Breast epithelium (tissue), 4 donors: ENCODE results near the gene COPZ2. TPM values are rescaled to one million over a fixed set of nuclear protein-coding genes. Genes with fewer than 3 reads are reported as not detected.
A peak's percentile ranks its signal among the peaks of the same experiment; 100 is the strongest.

Experiments
- DNase-seq, 2 donors: peaks; one replicate each; pipeline ENCODE4 v3.0.0-alpha.2; 2019; ENCODE audit warnings: low spot score in 2 of 2
- H3K27ac ChIP-seq, 2 donors: fragments of 200-600 bp; sonication (generic) in 1 of 2; one replicate each; pipeline ENCODE4 v1.5.1; 2016 to 2019; ENCODE audit warnings: mild to moderate bottlenecking in 1 of 2
- H3K27me3 ChIP-seq, 2 donors: fragments of 200-600 bp; sonication (generic) in 1 of 2; one replicate each; pipeline versions ENCODE4 v1.5.1 to v1.6.0; 2017 to 2019; ENCODE audit warnings: control low read depth in 1 of 2, mild to moderate bottlenecking in 1 of 2
- H3K36me3 ChIP-seq: fragments of 200-600 bp; one replicate; pipeline ENCODE4 v1.5.1; 2019
- H3K4me1 ChIP-seq, 2 donors: fragments of 200-600 bp; sonication (generic); one replicate each; pipeline ENCODE4 v1.5.1; 2016 to 2019; ENCODE audit warnings: control low read depth in 1 of 2
- H3K4me3 ChIP-seq, 3 donors: fragments of 200-600 bp; sonication (generic); 1 replicate in 2 of 3; 2 replicates in 1 of 3; pipeline ENCODE4 v1.5.1; 2016 to 2019; ENCODE audit warnings: mild to moderate bottlenecking in 3 of 3, moderate library complexity in 2 of 3
- H3K9me3 ChIP-seq, 2 donors: fragments of 200-600 bp; sonication (generic) in 1 of 2; one replicate each; pipeline ENCODE4 v1.5.1; 2016 to 2019; ENCODE audit warnings: control low read depth in 1 of 2
- CTCF ChIP-seq, 3 donors: fragments of 450-650 bp; IDR thresholded peaks; one replicate each; pipeline ENCODE4 v1.5.1; 2016 to 2017; ENCODE audit warnings: antibody characterized with exemption in 3 of 3, mild to moderate bottlenecking in 3 of 3, moderate library complexity in 3 of 3
- POLR2A ChIP-seq: fragments of 450-650 bp; IDR thresholded peaks from one replicate; pipeline ENCODE4 v1.6.1; 2016; ENCODE audit warnings: antibody characterized with exemption, mild to moderate bottlenecking, moderate library complexity
- POLR2AphosphoS5 ChIP-seq, 3 donors: sonication (generic); formaldehyde crosslinking; IDR thresholded peaks; one replicate each; pipeline ENCODE4 v1.6.1; 2017; ENCODE audit warnings: antibody characterized with exemption in 3 of 3
- intact Hi-C: fragments of 100-400 bp; cut with DNase I; formaldehyde crosslinking; loops from one replicate; pipeline ENCODE4 v1.15.1; 2023; ENCODE audit warnings: low total_unique reads
- total RNA-seq, 3 donors: library from RNA; depleted of rRNA; stranded (reverse); fragments of >200 nt; gene quantifications; one replicate each; pipeline ENCODE4 v1.1.0, GENCODE V29; 2016

Gene COPZ2
- total RNA-seq, 3 donors from 2014 or later: 16.4 to 97.9 (median 23.3) TPM

GRCh38 chr17:48055531-48056245 lies 18.1 kb upstream of the COPZ2 start:
- no peaks in the 10 kb centered on the region for H3K27me3 ChIP-seq
- peaks cover 7% of the 10 kb centered on the region for H3K36me3 ChIP-seq
- peak overlapping the region; percentile 92 to 96 for H3K27ac ChIP-seq
- peaks cover 37 to 40% of the 10 kb centered on the region in 2 donors for H3K4me1 ChIP-seq
- peak overlapping the region in 1 of 3 donors; percentile 71 for H3K4me3 ChIP-seq
- H3K9me3 ChIP-seq: no peaks in the 10 kb centered on the region
- intact Hi-C loops: no loop called here
- no peak for DNase-seq
- TF ChIP-seq POLR2A (no peak), POLR2AphosphoS5 (IDR thresholded peaks at IDR 0.05) (no peak), CTCF (IDR thresholded peaks at IDR 0.05) (no peak)

GRCh38 chr17:48054238-48055185 lies 16.9 kb upstream of the COPZ2 start:
- DNase-seq: peak; percentile 69 to 83
- Histone ChIP-seq H3K36me3 (peaks cover 7% of the 10 kb centered on the region), H3K9me3 (no peaks in the 10 kb centered on the region), H3K27me3 (no peaks in the 10 kb centered on the region), H3K4me3 (peak overlapping the region; percentile 40 to 77 (median 71)), H3K4me1 (peaks cover 37 to 40% of the 10 kb centered on the region in 2 donors), H3K27ac (peak overlapping the region; percentile 92 to 96)
- intact Hi-C loops: loop anchor here (5.0 kb wide), 1 partner anchor 668 kb away; the partner anchor contains the start of genes PRAC1 and PRAC2
- TF ChIP-seq CTCF (IDR thresholded peaks at IDR 0.05): no peak
- TF ChIP-seq POLR2A: no peak
- TF ChIP-seq POLR2AphosphoS5 (IDR thresholded peaks at IDR 0.05): no peak

GRCh38 chr17:48053758-48054237 lies 16.2 kb upstream of the COPZ2 start:
- DNase-seq: no peak
- H3K27me3 ChIP-seq: no peaks in the 10 kb centered on the region
- H3K9me3 ChIP-seq: no peaks in the 10 kb centered on the region
- no peak for TF ChIP-seq POLR2AphosphoS5 (IDR thresholded peaks at IDR 0.05)
- no peak for TF ChIP-seq POLR2A
- no peak for TF ChIP-seq CTCF (IDR thresholded peaks at IDR 0.05)
- intact Hi-C loops: loop anchor here (5.0 kb wide), 1 partner anchor 669 kb away; the partner anchor contains the start of genes PRAC1 and PRAC2
- peak overlapping the region; percentile 92 to 96 for H3K27ac ChIP-seq
- H3K4me1 ChIP-seq: peaks cover 37 to 40% of the 10 kb centered on the region in 2 donors
- H3K4me3 ChIP-seq: peak overlapping the region; percentile 40 to 77 (median 71)
- H3K36me3 ChIP-seq: peaks cover 4% of the 10 kb centered on the region

GRCh38 chr17:48052956-48053757 lies 15.6 kb upstream of the COPZ2 start:
- Histone ChIP-seq H3K4me3 (peak overlapping the region; percentile 40 to 77 (median 71)), H3K27me3 (no peaks in the 10 kb centered on the region), H3K36me3 (no peaks in the 10 kb centered on the region), H3K4me1 (peaks cover 37 to 40% of the 10 kb centered on the region in 2 donors), H3K9me3 (no peaks in the 10 kb centered on the region), H3K27ac (peak overlapping the region; percentile 92 to 96)
- TF ChIP-seq CTCF (IDR thresholded peaks at IDR 0.05) (no peak), POLR2AphosphoS5 (IDR thresholded peaks at IDR 0.05) (peak in 1 of 3 donors; percentile 15), POLR2A (no peak)
- intact Hi-C loops: loop anchor here (5.0 kb wide), 1 partner anchor 669 kb away; the partner anchor contains the start of genes PRAC1 and PRAC2
- DNase-seq: peak in 1 of 2 donors; percentile 65
